ENCODE results near the gene DNAJC28.

- TF ChIP-seq, protein P1, sequence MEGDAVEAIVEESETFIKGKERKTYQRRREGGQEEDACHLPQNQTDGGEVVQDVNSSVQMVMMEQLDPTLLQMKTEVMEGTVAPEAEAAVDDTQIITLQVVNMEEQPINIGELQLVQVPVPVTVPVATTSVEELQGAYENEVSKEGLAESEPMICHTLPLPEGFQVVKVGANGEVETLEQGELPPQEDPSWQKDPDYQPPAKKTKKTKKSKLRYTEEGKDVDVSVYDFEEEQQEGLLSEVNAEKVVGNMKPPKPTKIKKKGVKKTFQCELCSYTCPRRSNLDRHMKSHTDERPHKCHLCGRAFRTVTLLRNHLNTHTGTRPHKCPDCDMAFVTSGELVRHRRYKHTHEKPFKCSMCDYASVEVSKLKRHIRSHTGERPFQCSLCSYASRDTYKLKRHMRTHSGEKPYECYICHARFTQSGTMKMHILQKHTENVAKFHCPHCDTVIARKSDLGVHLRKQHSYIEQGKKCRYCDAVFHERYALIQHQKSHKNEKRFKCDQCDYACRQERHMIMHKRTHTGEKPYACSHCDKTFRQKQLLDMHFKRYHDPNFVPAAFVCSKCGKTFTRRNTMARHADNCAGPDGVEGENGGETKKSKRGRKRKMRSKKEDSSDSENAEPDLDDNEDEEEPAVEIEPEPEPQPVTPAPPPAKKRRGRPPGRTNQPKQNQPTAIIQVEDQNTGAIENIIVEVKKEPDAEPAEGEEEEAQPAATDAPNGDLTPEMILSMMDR (IDR thresholded peaks at IDR 0.05): no peak
- TF ChIP-seq POLR2A (IDR thresholded peaks at IDR 0.05): no peak
These were observed 10.9 kb downstream of the DNAJC28 start for GRCh38 chr21:33480481-33481103.

All from adrenal gland (tissue), 5 donors.